ENCODE results near the gene GGT7.

GGT7 gene

DNA sequence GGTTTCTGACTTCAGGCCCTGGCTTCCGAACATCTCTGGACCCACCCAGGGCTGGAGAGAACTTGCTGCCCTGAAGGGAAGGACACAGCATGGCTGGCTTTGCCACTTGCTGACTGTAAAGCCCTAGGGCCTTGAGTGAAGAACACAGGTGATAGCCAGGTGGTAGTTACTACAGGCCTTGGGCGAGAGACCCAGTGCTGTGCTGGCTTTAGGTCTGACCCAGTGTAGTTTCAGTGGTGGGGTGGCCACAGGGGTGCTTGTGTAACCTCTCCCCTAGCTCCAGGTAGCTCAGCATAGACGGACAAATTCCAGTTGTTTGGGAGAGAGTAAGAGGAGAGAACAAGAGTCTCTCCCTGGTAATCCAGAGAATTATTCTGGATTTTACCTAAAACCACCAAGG lies 74.3 kb downstream of the GGT7 start:
- in situ Hi-C loops (cut with MboI; ENCODE audit: low sequenced_read_pairs): no loop called here

DNA sequence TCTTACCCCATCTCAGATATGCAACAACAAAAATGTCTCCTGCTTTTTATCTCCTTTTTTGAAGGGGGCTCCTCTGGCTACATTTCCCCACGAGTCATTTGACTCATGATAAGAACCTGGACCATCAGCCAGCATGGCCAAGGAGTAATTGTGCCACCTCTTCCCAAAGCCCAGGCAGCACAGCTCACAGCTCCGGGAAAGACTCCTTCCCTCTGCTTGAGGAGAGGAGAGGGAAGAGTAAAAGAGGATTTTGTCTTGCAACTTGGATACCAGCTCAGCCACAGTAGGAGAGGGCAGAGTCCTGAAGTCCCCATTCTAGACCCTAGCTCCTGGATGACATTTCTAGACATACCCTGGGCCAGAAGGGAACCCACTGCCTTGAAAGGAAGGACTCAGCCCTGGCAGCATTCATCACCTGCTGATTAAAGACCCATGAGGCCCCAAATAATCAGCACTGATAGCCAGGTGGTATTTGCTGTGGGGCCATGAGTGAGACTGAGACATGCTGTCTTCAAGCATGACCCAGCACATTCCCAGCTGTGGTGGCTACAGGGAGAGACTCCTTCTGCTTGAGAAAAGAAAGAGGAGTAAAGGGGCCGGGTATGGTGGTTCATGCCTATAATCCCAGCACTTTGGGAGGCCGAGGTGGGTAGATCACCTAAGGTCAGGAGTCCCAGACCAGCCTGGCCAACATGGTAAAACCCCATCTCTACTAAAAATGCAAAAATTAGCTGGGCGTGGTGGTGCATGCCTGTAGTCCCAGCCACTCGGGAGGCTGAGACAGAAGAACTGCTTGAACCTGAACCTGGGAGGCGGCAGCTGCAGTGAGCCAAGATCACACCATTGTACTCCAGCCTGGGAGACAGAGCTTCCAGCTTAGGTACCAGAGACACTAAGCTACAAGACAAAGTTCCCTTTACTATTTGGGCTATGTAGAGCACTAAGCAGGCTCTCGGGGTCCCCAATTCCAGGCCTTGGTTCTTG lies 75.4 kb downstream of the GGT7 start:
- in situ Hi-C loops (cut with MboI; ENCODE audit: low sequenced_read_pairs): no loop called here
